Activated T-cell treated with anti-CD3 and anti-CD28 coated beads, Interleukin-2, amount 50 U/mL, for 1 hour (primary cell): Measurements from ENCODE around the gene OSM.

Experiments
- DNase-seq: peaks from one replicate; pipeline ENCODE4 v3.0.0-alpha.2; 2020

Gene OSM

GRCh38 chr22:30266445-30267381, at the start of gene OSM:
Gene OSM, minus strand, starts transcription at chr22:30266851. Its CDS starts 52 bp downstream, at chr22:30266799.
- DNase-seq = peak; percentile 74

DNA sequence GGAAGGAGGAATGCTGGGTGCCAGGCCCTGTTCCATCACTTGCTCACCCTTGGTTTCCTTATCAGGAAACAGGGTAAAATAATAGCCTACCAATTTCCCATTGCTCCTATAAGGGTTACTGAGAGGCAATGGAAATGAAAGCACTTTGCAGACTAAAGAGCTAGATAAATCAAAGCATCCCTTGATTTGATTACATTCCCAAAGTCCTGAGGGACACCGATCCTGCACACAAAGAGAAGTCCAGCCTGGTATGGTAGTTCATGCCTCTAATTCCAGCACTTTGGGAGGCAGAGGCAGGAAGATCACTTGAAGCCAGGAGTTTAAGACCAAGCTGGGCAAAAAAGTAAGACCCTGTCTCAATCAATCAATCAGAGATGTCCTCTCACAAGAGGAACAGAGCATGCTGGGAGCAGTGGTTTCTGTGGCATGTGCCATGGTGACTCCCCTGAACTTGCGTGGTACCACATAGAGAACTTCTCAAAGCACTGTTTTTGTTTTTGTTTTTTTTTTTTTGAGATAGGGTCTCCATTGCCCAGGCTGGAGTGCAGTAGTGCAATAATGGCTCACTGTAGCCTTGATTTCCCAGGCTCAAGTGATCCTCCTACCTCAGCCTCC, 49.4 kb upstream of the OSM start:
- DNase-seq = no peak

DNA sequence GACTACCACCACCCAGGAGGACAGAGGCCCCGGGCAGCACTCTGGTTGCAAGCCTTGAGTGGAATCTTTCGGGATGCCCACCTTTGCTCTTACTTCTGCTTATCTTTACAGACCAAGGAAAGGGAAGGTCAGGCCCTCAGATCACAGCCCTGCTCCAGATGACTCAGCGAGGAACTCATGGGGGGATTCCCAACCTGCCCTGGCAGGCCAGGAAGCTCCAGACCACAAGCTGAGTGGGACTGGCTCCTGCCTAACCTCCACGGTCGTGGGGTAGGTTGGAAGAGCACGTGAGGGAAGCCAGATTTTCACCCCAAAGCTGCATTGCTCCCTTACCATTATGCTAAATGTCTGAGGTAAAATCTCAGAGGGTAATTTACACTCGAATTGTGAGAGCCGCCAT, 48.3 kb upstream of the OSM start:
- DNase-seq = peak; percentile 47

DNA sequence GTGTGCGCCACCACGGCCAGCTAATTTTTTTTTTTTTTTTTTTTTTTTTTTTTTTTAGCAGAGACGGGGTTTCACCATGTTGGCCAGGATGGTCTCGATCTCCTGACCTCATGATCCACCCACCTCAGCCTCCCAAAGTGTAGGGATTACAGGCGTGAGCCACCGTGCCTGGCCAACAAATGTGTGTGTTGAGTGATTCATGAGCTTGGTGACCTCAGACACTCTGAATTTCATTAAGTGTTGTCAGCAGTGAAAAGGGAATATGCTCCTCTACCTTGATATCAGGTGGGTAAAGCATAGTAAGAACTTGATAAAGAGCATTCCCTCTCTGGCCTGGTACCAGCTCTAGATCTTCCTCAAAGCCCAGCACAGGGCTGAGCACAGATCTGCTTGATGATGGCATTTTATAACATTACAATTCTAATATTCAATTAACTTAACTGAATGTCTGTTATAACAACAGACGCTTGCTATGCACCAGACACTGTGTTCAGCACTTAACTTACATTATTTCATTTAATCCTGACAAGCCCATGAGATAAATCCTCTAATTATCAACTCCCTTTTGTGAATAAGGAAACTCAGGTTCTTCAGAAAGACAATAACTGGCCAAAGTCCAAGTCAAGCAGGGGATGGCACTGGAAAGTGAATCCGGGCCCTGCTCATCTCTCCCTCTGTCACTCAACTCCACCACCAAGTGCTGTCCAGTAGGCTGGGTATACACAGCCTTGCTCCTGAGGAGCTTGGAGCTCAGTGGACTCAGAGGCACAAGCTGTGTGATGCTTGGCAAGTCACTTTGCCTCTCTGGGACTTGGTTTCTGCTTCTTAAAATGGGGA, 47.1 kb upstream of the OSM start:
- no peak for DNase-seq

DNA sequence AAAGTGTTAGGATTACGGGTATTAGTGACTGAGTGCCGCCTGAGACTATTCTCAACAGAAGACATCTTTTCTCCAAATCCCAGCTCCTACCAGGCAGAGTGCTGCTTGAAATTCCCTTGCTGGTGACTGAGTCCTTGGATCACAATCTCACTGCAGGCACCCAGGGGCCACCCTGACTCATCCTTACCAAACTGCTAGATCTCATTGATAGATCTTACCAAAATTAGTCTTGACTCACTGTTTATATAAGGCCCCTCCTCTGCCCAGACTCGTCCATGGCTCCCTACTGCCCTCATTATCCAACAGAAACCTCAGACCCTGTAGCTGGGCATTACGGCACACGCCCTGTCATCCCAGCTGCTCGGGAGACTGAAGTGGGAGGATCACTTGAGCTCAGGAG, 45.4 kb upstream of the OSM start:
- no peak for DNase-seq

DNA sequence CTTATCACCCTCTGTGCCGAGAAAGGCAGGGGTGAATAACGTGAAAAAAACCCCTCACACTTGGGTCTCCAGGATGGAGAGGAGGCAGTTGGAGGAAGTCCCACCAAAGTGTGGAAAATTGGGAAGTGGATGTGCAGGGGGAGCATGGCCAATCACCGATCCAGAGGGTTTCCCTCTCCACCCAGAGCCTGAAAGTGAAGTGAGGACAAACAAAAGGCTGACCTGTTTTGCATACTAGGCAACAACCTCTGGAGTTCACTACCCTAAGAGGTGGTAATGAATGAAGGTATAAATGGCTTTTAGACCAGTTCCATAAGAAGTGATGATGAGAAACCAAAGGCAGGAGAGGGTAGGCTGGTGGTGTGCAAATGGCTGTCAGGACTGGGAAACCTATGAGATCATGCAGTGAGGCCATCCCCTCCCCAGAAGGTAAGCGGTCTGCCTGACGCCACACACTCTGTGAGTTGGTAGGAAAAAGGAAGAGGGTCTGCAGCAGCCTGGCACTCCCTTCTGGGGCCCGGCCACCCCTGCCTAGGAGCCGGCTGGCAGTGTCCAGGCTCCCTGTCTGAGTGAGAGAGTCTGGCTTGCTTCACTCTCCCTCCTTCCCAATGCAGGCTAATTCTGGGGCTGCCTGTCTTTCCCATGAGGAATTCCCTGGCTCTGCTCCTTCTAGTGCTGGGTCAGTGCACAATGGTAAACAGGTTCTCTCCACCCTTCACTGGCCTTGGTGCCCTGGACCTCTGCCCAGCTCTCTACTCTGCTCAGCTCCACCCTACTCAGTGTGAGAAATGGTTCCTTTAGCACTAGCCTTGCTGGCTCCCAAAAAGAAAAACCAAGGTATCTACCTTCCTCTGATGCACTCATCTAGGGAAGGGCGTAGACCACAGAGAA, 44.5 kb upstream of the OSM start:
- no peak for DNase-seq

DNA sequence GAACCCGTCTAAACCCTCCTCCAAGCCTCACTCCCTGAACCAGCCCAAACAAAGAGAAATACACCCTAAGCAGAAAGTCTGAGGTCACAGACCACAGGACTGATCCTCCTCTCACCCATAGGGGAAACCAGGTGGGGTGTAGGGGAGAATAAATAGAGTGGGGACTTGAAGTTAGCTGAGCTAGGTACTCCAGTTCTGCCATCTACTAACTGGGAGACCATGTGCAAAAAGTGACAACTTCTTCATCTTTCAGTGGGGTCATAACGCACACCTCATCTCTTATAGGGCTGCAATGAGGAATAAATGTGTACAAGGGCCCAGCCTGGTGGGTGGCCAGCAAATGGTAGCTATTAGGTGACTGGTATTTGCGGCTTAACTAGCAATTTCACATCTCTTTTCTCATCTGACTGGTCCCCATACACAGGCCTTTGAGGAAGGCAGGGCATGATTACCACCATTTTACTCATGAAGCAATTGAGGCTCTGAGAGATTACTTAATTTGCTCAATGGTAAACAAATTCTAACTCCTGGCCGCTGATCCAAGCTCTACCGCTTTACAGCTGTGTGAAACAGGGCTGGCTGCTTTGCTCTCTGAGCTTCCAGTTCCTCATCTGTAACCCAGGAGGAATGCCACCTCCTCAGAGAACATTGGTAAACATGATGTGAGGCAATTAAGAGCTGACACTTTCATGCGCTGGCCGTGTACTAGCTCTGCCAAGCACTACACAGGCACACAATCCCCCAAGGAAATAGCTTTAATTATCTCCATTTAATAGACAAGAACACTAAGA, 43.5 kb upstream of the OSM start:
- no peak for DNase-seq

DNA sequence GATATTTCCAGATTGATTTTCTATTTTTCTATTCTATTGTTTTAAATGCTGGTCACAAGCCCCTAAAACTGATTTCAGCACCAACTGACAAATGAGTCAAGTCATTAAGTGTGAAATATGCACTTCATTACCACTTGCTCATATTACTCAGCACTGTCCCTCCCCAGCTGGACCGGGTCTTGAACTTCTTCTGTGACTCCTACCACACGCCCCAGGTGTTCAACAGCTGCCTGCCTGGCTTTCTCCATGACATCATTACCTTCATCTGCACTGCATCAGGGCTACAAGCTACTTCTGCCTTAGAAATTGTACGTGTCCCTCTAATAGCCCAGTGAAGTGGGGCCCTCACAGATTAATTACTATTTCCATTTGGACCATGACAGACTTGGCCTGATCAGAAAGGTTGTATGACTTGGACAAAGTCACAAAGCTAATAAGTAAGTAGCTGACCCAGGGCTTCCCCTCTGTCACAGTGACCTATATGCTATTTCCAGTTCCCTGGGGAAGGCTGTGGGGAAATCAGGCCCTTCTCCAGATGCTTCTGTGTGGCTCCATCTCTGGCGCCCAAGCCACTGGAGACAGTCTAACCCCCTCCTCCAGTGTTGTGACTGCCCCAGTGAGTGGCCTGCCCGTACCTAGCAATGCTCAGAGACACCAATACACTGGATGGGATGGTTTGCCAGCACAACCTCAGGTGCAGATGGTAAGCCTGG, 42.0 kb upstream of the OSM start:
- DNase-seq = no peak

GRCh38 chr22:30308093-30308492, 41.4 kb upstream of the OSM start:
- DNase-seq = no peak

- DNase-seq = no peak
Observed at GRCh38 chr22:30307041-30307574, 40.5 kb upstream of the OSM start.

DNA sequence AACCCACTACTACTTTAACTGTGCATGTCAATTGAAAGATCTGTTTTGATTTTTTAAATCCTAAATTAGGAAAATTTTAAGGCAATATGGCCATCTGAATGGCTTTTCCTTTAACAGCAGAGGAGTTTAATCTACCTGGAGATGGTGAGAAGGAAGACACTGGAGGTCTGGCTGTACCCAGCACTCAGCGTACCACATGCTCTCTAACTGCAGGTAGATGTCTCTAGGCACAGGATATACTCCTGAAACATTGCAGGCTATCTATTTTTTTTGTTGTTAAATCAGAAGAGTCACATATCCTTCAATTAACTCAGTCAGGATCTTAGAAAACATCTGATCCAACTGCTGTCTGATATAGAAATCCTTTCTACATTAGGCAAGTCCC, 40.0 kb upstream of the OSM start:
- no peak for DNase-seq

DNA sequence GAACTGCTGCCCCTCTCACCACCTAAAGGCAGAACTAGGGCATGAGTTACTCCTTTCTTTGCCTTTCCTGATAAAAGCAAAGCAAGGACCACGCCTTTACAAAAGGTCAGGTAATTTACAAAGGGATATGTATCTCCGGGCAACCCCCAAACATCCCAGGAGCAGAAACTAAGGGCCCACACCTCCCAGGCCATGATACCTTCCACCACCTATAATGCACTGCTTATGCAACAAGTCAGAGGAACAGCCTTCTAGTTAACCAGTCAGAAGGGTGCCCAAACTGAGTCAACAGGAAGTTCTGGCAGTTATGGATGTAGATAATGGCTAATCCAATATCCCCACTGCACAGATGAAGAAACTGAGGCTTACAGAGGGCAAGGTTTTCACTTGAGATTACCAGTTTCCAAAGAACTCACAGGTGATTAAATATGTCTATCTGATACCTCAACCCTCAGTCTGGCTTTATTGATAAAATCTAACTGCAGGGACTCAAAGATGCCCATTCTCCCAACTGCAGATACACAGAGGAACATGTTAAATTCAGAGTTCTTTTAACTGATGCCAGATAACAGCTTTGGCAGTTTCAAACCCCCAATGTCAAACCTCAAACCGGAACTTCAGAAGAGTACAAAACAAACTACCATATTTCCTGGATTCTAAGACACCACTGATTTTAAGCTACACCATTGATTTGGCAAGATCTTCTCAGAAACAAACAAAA, 39.4 kb upstream of the OSM start:
- no peak for DNase-seq

GRCh38 chr22:30305519-30305905, 38.9 kb upstream of the OSM start:
- peak; percentile 53 for DNase-seq

DNA sequence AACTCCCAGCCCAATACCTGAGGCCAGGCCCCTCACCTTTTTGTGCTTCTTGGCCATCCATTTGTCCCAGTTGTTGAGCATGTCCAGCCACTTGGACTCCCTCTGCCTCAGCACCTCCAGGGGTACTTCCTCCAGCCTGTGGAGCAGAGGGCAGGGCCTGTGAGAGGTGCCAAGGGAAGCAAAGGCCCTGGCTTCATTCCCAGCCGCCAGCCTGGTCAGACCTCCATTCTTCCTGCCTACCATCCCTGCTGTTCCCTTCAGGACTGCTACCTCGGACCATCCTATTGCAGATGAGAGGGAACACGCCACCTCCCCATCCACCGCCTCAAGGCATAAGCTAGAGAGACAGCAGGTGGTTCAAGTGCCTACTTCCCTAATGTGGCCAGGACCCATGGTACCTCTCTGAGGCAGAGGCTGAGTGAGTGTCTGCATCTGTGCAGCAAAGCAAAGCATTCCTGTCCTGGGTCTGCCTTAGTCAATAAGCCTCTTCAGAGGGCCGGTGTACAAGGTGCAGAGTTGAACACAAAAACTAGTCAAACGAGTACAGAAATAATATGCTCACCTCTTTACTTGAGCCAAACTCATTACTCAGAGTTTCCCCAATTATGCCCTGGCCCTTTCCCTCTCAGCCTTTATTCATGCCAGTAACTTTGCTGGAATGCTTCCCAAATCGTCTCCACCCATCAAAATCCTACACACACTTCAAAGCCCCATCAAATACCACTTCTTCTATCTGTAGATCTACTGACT, 38.0 kb upstream of the OSM start:
- no peak for DNase-seq

DNA sequence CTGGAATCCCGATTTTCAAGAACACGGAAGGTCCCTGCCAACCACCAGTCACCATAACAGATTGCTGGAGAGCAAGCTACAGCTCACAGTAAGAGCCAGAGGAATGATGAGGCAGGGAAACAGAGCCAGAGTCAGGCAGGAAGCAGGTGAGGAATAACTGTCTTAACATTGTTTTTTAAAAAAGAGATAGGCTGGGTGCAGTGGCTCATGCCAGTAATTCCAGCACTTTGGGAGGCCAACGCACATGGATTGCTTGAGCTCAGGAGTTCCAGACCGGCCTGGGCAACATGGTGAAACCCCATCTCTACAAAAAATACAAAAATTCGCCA, 36.1 kb upstream of the OSM start:
- no peak for DNase-seq

GRCh38 chr22:30301995-30302809, 35.6 kb upstream of the OSM start:
- DNase-seq = no peak

- DNase-seq = no peak
Observed at GRCh38 chr22:30299322-30299721, 32.7 kb upstream of the OSM start.

DNA sequence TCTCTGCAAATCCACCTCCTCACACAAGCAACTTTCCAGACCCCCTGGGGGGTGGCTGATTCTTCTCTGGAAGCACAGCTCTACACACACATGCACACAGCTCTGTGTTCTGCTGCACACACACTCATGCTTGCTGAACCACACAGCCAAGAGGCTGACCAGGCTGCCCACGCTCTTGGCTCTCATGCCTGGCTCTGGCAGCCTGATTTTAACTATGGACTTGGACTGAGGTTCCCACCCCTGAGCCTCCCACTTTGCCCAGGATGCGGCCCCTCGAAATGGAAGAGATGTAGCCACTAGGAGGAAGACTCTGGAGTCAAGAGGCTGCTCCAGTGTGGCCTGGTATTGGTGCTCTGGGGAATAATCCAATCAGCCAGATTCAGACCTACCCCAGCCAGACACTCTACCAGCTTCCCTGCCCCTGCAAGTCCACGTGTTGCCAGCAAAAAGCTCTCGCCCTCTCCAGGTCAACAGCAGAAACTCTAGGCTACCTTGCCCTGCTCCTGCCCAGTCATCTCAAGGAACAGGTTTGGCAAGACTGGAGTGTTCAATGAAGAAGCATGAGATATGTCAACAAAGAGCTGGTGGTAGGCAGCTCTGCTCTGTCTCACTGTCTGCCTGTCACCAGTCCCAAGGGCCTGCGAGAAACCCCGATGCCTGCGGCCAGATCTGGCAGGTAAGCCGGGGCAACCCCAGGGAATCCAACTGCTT, 31.5 kb upstream of the OSM start:
- no peak for DNase-seq
